Naive thymus-derived CD4-positive, alpha-beta T cell (primary cell): ENCODE measurements around the gene GTF3C4. TPM values are rescaled to one million over a fixed set of nuclear protein-coding genes. Genes with fewer than 3 reads are reported as not detected.

ENCODE experiments used
- ATAC-seq: fragments of 150-1000 bp; cut with Tn5 transposase; 2 replicates; pipeline ENCODE4 v1.10.0; 2021; ENCODE audit warnings: mild to moderate bottlenecking, moderate library complexity
- CTCF ChIA-PET: fragments of 350-600 bp; sonication (Branson Sonifier 250); formaldehyde crosslinking; loops from one replicate; lab custom pipeline; 2021; ENCODE audit warnings: antibody characterized with exemption; lab: Charles Lee
- POLR2A ChIA-PET: fragments of 350-600 bp; sonication (Branson Sonifier 250); formaldehyde crosslinking; loops from one replicate; lab custom pipeline; 2021; ENCODE audit warnings: antibody characterized with exemption, inconsistent platforms; lab: Charles Lee
- DNase-seq, 9 donors: peaks; one replicate each; pipeline versions ENCODE4 v3.0.0 to v3.0.0-alpha.2; 2020 to 2022; ENCODE audit warnings: mixed read lengths in 1 of 9
- H3K27ac ChIP-seq: one replicate; pipeline ENCODE4 v1.7.0; 2013; ENCODE audit warnings: mild to moderate bottlenecking, low read depth, low read length, moderate library complexity
- H3K27me3 ChIP-seq, 2 donors: one replicate each; pipeline ENCODE4 v1.7.0; 2013; ENCODE audit warnings: low read length in 2 of 2, mild to moderate bottlenecking in 2 of 2, moderate library complexity in 2 of 2; ENCODE audit not compliant: control insufficient read depth in 2 of 2, insufficient read depth in 2 of 2
- H3K36me3 ChIP-seq, 3 experiments: 1 replicate in 2 of 3; 2 replicates in 1 of 3; pipeline ENCODE4 v1.7.0; 2013; ENCODE audit warnings: low read length in 3 of 3, mild to moderate bottlenecking in 3 of 3, moderate library complexity in 1 of 3; ENCODE audit not compliant: insufficient read depth in 3 of 3, control insufficient read depth in 2 of 3
- H3K4me1 ChIP-seq, 2 donors: one replicate each; pipeline ENCODE4 v1.7.0; 2013; ENCODE audit warnings: low read length in 2 of 2, mild to moderate bottlenecking in 2 of 2, moderate library complexity in 1 of 2; ENCODE audit not compliant: control insufficient read depth in 2 of 2, insufficient read depth in 2 of 2
- H3K4me3 ChIP-seq: 2 replicates; pipeline ENCODE4 v1.7.0; 2013; ENCODE audit warnings: mild to moderate bottlenecking, low read length
- H3K9me3 ChIP-seq, 3 experiments: 1 replicate in 2 of 3; 2 replicates in 1 of 3; pipeline ENCODE4 v1.7.0; 2013; ENCODE audit warnings: low read length in 3 of 3; ENCODE audit not compliant: control insufficient read depth in 2 of 3
- H3K27ac Mint-ChIP-seq, 9 donors: one replicate each; pipeline ENCODE4 v1.8.0; 2020 to 2022; ENCODE audit warnings: mixed read lengths in 9 of 9, mild to moderate bottlenecking in 8 of 9, moderate library complexity in 5 of 9, inconsistent platforms in 2 of 9
- H3K27me3 Mint-ChIP-seq, 5 donors: one replicate each; pipeline ENCODE4 v1.8.0; 2021 to 2022; ENCODE audit warnings: mixed read lengths in 5 of 5, mild to moderate bottlenecking in 1 of 5
- H3K36me3 Mint-ChIP-seq, 5 donors: one replicate each; pipeline ENCODE4 v1.8.0; 2020 to 2022; ENCODE audit warnings: mixed read lengths in 5 of 5, mild to moderate bottlenecking in 3 of 5, inconsistent platforms in 1 of 5
- H3K4me1 Mint-ChIP-seq, 7 donors: one replicate each; pipeline ENCODE4 v1.8.0; 2020 to 2022; ENCODE audit warnings: mixed read lengths in 7 of 7, mild to moderate bottlenecking in 3 of 7, inconsistent platforms in 1 of 7
- H3K4me3 Mint-ChIP-seq, 10 donors: one replicate each; pipeline ENCODE4 v1.8.0; 2020 to 2022; ENCODE audit warnings: mild to moderate bottlenecking in 10 of 10, mixed read lengths in 10 of 10, moderate library complexity in 6 of 10, inconsistent platforms in 2 of 10
- H3K9me3 Mint-ChIP-seq, 11 donors: one replicate each; pipeline ENCODE4 v1.8.0; 2020 to 2022; ENCODE audit warnings: mixed read lengths in 11 of 11, mild to moderate bottlenecking in 4 of 11, inconsistent platforms in 1 of 11, moderate library complexity in 1 of 11
- intact Hi-C, 2 donors: fragments of 100-400 bp; cut with micrococcal nuclease; formaldehyde crosslinking; loops; one replicate each; pipeline ENCODE4 v1.15.1; 2023
- polyA plus RNA-seq, 2 donors: library from polyadenylated mRNA; unstranded; fragments of 300-500 nt; fragmentation: Illumina TruSeq; gene quantifications; one replicate each; pipeline ENCODE4 v1.2.3, GENCODE V29; 2021
- total RNA-seq, 6 experiments: library from RNA in 5 of 6; stranded (reverse) in 5 of 6; gene quantifications; 1 replicate in 5 of 6; 2 replicates in 1 of 6; pipeline ENCODE4 v1.2.3 and lab custom pipeline; 2021 to 2026

GTF3C4 gene
- total and polyA plus RNA-seq, 7 experiments from 2014 or later, result 3.6 to 16.7 (median 12.8) TPM

- intact Hi-C loops, result no loop called here
- H3K36me3 Mint-ChIP-seq, result peaks cover 22 to 49% (median 30%) of the 10 kb centered on the region in 5 donors
These were observed 11.3 kb downstream of the GTF3C4 start for GRCh38 chr9:132681561-132681960.

GRCh38 chr9:132683873-132684272 lies 13.6 kb downstream of the GTF3C4 start:
- Mint-ChIP-seq H3K27me3 (no peaks in the 10 kb centered on the region), H3K4me3 (no peak overlapping the region), H3K27ac (no peak overlapping the region), H3K9me3 (no peaks in the 10 kb centered on the region), H3K36me3 (peaks cover 17 to 58% (median 42%) of the 10 kb centered on the region in 5 donors), H3K4me1 (peaks cover 6 to 40% (median 17%) of the 10 kb centered on the region in 7 donors)
- Histone ChIP-seq H3K27ac (no peak overlapping the region), H3K4me1 (no peaks in the 10 kb centered on the region), H3K27me3 (no peaks in the 10 kb centered on the region), H3K4me3 (no peak overlapping the region), H3K36me3 (peaks cover 14 to 63% (median 15%) of the 10 kb centered on the region in 3 experiments), H3K9me3 (no peaks in the 10 kb centered on the region)
- ChIA-PET CTCF (interaction anchor here (1.0 to 1.1 kb wide), 2 partner anchors 9 to 13 kb away, joined by 3 read pairs; no protein-coding TSS in a partner anchor), POLR2A (no interaction called here)
- ATAC-seq, result no peak
- intact Hi-C loops, result no loop called here
- DNase-seq, result no peak

More at GRCh38 chr9:132681561-132681960, 11.3 kb downstream of the GTF3C4 start:
- H3K27me3 ChIP-seq, result no peaks in the 10 kb centered on the region
- Mint-ChIP-seq H3K27me3 (no peaks in the 10 kb centered on the region), H3K4me1 (peaks cover 12 to 51% (median 20%) of the 10 kb centered on the region in 7 donors), H3K9me3 (no peaks in the 10 kb centered on the region), H3K27ac (peak overlapping the region in 1 of 9 donors; percentile 84), H3K4me3 (no peak overlapping the region)
- H3K4me3 ChIP-seq, result no peak overlapping the region
- no peaks in the 10 kb centered on the region for H3K9me3 ChIP-seq
- ChIA-PET CTCF (no interaction called here), POLR2A (no interaction called here)
- H3K27ac ChIP-seq, result no peak overlapping the region
- H3K36me3 ChIP-seq, result peaks cover 13 to 58% (median 19%) of the 10 kb centered on the region in 3 experiments
- ATAC-seq (no peak), DNase-seq (no peak)
- no peaks in the 10 kb centered on the region for H3K4me1 ChIP-seq

- Mint-ChIP-seq H3K9me3 (peaks cover 0 to 20% (median 4%) of the 10 kb centered on the region in 11 donors), H3K27ac (no peak overlapping the region), H3K36me3 (peaks cover 4 to 67% (median 61%) of the 10 kb centered on the region in 5 donors), H3K27me3 (no peaks in the 10 kb centered on the region), H3K4me3 (no peak overlapping the region), H3K4me1 (peaks cover 0 to 6% (median 4%) of the 10 kb centered on the region in 7 donors)
- Histone ChIP-seq H3K27ac (no peak overlapping the region), H3K36me3 (peaks cover 3 to 45% (median 13%) of the 10 kb centered on the region in 3 experiments), H3K4me1 (no peaks in the 10 kb centered on the region), H3K27me3 (no peaks in the 10 kb centered on the region), H3K9me3 (no peaks in the 10 kb centered on the region), H3K4me3 (no peak overlapping the region)
- POLR2A ChIA-PET, result no interaction called here
- no peak for ATAC-seq
- CTCF ChIA-PET, result no interaction called here
- intact Hi-C loops, result no loop called here
- DNase-seq, result no peak
These were observed 20.4 kb downstream of the GTF3C4 start for GRCh38 chr9:132690696-132691095.

- Histone ChIP-seq H3K9me3 (peaks cover 0 to 22% (median 7%) of the 10 kb centered on the region in 3 experiments), H3K36me3 (peaks cover 0 to 18% (median 8%) of the 10 kb centered on the region in 3 experiments), H3K4me1 (no peaks in the 10 kb centered on the region), H3K4me3 (no peak overlapping the region), H3K27me3 (no peaks in the 10 kb centered on the region), H3K27ac (no peak overlapping the region)
- H3K27ac Mint-ChIP-seq, result peak overlapping the region in 1 of 9 donors; percentile 4
- H3K4me3 Mint-ChIP-seq, result no peak overlapping the region
- DNase-seq (peak in 5 of 9 donors; percentile 5 to 27 (median 15)), ATAC-seq (peak; percentile 77)
- peaks cover 15 to 52% (median 38%) of the 10 kb centered on the region in 5 donors for H3K36me3 Mint-ChIP-seq
- H3K4me1 Mint-ChIP-seq, result peaks cover 0 to 4% (median 2%) of the 10 kb centered on the region in 7 donors
- H3K27me3 Mint-ChIP-seq, result peaks cover 0 to 9% (median 5%) of the 10 kb centered on the region in 5 donors
- H3K9me3 Mint-ChIP-seq, result peaks cover 3 to 45% (median 29%) of the 10 kb centered on the region in 11 donors
- intact Hi-C loops, result loop anchor here (1.0 kb wide), 1 partner anchor 106 kb away; no protein-coding TSS in a partner anchor
- POLR2A ChIA-PET, result interaction anchor here (0.6 kb wide), 1 partner anchor 22 kb away, joined by 3 read pairs; no protein-coding TSS in a partner anchor
- CTCF ChIA-PET, result interaction anchor here (1.1 kb wide), 1 partner anchor 24 kb away, joined by 3 read pairs; the partner anchor contains the start of gene DDX31
These were observed 23.9 kb downstream of the GTF3C4 start for GRCh38 chr9:132694144-132694543.

GRCh38 chr9:132697230-132697629 lies 27.0 kb downstream of the GTF3C4 start:
- CTCF ChIA-PET, result no interaction called here
- H3K36me3 Mint-ChIP-seq, result peaks cover 9 to 25% (median 11%) of the 10 kb centered on the region in 5 donors
- Histone ChIP-seq H3K36me3 (no peaks in the 10 kb centered on the region), H3K4me3 (no peak overlapping the region), H3K27ac (no peak overlapping the region), H3K27me3 (peaks cover 0 to 3% of the 10 kb centered on the region in 2 donors), H3K4me1 (no peaks in the 10 kb centered on the region), H3K9me3 (peaks cover 0 to 22% (median 7%) of the 10 kb centered on the region in 3 experiments)
- peaks cover 0 to 4% (median 2%) of the 10 kb centered on the region in 7 donors for H3K4me1 Mint-ChIP-seq
- no peak for ATAC-seq
- peaks cover 0 to 9% (median 5%) of the 10 kb centered on the region in 5 donors for H3K27me3 Mint-ChIP-seq
- H3K9me3 Mint-ChIP-seq, result peaks cover 3 to 45% (median 29%) of the 10 kb centered on the region in 11 donors
- H3K4me3 Mint-ChIP-seq, result no peak overlapping the region
- H3K27ac Mint-ChIP-seq, result no peak overlapping the region
- DNase-seq, result no peak
- POLR2A ChIA-PET, result no interaction called here
- intact Hi-C loops, result no loop called here

GRCh38 chr9:132698989-132699388 lies 28.7 kb downstream of the GTF3C4 start:
- ChIA-PET CTCF (no interaction called here), POLR2A (no interaction called here)
- no peak overlapping the region for H3K4me3 ChIP-seq
- H3K9me3 ChIP-seq, result peaks cover 0 to 22% (median 7%) of the 10 kb centered on the region in 3 experiments
- peaks cover 0 to 4% (median 2%) of the 10 kb centered on the region in 7 donors for H3K4me1 Mint-ChIP-seq
- ATAC-seq (no peak), DNase-seq (no peak)
- no peak overlapping the region for H3K4me3 Mint-ChIP-seq
- intact Hi-C loops, result no loop called here
- no peaks in the 10 kb centered on the region for H3K4me1 ChIP-seq
- H3K27ac Mint-ChIP-seq, result no peak overlapping the region
- H3K36me3 Mint-ChIP-seq, result peaks cover 3 to 15% (median 11%) of the 10 kb centered on the region in 5 donors
- peaks cover 0 to 3% of the 10 kb centered on the region in 2 donors for H3K27me3 ChIP-seq
- peaks cover 2 to 9% (median 5%) of the 10 kb centered on the region in 5 donors for H3K27me3 Mint-ChIP-seq
- no peaks in the 10 kb centered on the region for H3K36me3 ChIP-seq
- H3K9me3 Mint-ChIP-seq, result peaks cover 3 to 41% (median 29%) of the 10 kb centered on the region in 11 donors
- H3K27ac ChIP-seq, result no peak overlapping the region
